GM19438 (cell line): ENCODE results near the gene PVRIG.
"Not testable (repeated sequence)": the region's sequence is repeated elsewhere in the genome, so short reads cannot be mapped to it uniquely, and the experiment has no call there.

Experiments used
- ATAC-seq: cut with Tn5 transposase; IDR thresholded peaks from one replicate; pipeline ENCODE4 v1.9.1; 2021; ENCODE audit warnings: low read depth; ENCODE audit not compliant: unreplicated experiment

Gene PVRIG

DNA sequence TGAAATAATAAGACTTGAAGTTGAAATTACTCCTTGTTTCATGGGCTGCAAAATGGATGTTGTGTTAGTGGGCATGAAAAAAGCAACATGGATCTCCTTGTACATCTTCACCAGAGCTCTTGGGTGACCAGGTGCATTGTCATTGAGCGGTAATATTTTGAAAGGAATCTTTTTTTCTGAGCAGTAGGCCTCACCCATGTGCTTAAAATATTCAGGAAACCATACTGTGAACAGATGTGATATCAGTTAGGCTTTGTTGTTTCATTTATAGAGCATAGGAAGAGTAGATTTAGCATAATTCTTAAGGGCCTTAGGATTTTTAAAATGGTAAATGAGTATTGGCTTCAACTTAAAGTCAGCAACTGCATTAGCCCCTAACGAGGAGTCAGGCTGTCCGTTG is 26.8 kb upstream of the PVRIG start:
- no peak for ATAC-seq

DNA sequence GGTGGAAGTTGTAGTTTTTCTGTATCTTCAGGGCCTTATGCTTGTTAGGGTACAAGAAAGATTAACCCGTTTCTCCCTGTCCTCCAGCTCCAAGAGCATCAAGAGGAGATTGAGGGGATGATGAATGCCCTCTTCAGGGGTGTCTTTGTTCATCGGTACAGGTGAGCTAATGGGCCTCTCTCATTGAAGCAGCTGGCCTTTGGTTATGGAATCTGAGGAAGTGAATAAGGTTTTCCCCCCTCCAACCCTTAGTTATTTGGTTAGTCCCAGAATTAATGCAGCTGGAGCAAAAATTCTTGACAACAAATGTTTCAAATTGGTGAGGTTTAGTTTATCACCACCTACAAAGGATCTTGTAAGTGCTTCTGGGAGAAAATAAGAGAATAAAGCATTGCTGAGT is 24.5 kb upstream of the PVRIG start:
- ATAC-seq: no peak

DNA sequence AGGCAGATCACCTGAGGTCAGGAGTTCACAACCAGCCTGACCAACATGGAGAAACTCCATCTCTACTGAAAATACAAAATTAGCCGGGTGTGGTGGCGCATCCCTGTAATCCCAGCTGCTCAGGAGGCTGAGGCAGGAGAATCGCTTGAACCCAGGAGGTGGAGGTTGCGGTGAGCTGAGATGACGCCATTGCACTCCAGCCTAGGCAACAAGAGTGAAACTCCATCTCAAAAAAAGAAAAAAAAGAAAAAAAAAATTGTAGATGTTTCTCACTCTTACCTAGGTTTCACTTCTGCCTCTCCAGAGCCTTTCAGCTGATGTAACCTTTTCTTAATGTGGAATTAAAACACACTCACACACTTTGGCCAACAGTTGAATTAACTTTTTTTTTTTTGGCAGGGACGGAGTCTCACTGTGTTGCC is 23.8 kb upstream of the PVRIG start:
- not testable (repeated sequence) for ATAC-seq

DNA sequence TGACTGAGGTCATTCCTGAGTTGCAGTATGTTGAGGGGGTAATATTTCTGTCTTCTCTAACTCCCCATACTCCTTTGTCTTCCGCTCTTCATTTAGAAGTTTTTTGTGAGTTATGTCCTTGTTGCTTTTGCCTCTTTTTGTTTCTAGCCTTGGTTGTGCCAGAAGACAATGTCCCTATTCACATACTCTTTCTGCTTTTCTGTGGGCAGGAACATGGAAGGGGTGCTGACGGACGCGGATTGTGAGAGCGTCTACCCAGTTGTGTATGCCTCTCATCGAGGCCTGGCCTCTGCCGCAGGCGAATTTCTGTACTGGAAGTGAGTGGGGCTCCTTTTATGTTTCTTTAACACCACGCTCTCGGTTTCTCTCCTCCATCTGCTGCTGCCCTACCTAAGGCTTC is 21.5 kb upstream of the PVRIG start:
- ATAC-seq: no peak

DNA sequence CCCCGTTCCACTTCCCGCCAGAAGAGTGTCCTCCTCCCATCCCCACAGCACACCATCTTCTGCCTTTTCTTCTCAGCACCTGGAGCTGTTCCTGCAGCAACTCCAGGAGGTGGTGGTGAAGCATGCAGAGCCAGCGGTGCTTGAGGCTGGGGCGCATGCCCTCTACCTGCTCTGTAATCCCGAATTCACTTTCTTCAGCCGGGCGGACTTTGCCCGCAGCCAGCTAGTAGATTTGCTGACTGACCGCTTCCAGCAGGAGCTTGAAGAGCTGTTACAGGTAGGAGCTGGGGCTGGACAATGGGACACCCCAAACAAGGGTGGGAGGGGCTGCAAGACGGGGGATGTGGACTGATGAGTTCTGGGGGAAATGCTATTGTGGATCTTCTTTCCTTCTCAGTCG is 19.1 kb upstream of the PVRIG start:
- ATAC-seq: no peak

DNA sequence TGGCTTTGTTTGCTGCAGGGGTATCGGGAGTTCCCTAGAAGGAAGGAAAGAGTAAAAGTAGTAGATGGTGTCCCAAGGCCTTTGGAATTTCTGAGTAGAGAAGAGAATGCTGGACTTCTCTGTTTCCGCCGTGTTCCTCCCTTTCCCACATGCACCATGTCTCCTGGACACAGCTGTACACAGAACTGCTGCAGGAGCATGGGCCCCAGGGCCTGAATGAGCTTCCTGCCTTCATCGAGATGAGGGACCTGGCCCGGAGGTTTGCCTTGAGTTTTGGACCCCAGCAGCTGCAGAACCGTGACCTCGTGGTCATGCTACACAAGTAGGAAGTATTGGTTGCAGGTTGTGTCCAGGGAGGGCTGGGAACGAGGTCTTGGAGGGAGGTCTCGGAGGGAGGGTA is 15.3 kb upstream of the PVRIG start:
- no peak for ATAC-seq

DNA sequence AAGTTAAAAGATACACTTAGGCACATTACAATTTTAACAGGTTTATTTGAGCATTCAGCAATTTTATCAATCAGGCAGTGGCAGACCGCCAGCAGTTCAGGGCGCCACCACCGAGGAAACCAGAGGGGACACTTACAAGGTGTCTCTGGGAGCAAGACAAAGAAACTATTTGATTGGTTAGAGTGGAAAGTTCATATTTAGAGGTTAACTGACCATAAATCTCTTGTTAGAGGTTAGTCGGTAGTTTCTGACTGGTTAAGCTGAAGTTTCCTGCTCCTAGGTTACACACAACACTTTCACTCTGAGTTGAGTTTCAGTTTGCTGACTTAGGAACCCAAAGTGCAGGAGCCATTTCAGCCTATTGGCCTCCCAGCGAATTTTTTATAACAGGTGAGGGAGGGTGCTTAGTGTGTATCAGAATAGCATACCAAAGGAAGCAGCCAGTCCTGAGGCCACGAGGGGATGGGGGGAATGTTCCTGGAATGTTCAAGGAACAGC is 10.8 kb upstream of the PVRIG start:
- ATAC-seq: peak; percentile 72

DNA sequence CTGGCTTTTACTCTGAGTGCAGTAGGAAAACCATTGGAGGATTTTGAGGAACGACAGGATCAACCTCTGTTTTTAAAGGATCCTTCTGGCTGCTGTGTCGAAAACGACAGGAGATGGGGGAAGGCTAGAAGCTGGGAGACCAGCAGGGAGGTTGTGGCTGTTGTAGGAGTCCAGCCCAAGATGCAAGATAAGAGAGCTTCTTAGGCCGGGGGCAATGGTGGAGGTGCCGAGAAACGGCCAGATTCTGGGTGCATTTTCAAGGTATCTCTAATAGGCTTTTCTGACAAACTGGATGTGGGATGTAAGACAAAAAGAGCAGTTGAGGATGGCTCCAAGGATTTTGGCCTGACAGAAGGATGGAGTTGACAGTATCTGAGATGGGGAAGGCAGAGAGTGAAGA is 10.3 kb upstream of the PVRIG start:
- ATAC-seq: no peak

DNA sequence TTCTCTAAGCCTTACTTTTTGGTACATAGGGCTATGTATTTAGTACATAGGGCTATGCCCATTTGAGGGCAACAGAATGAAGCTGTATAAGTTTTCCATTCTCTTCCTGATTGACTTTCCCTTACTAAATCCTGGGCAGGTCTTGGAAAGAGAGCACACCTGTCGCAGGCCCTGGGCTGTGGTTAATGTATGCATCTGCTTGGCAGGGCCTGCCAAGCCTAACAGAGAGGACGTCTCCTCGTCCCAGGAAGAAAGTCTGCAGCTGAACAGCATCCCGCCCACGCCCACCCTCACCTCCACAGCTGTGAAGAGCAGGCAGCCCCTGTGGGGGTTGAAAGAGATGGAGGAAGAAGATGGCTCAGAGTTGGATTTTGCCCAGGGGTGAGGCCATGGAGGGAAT is 8.9 kb upstream of the PVRIG start:
- ATAC-seq: no peak

DNA sequence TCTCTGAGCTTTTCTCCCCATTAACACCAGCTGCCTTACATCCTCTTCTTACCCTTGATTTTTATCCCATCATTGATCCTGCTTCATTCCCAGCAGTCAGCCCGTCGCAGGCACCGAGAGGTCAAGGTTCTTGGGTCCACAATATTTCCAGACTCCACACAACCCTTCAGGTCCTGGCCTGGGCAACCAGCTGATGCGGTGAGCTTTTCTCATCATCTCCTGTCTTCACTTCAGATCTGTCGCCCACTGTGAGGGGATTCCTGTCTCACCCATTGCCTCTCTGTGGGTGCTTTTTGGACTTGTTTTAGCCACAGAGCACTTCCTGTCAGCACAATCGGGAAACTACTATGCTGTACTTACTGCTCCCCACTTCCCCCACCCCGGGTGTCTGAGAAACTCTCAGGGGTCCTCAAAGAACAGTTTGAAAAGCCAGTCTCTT is 8.4 kb upstream of the PVRIG start:
- ATAC-seq: no peak

DNA sequence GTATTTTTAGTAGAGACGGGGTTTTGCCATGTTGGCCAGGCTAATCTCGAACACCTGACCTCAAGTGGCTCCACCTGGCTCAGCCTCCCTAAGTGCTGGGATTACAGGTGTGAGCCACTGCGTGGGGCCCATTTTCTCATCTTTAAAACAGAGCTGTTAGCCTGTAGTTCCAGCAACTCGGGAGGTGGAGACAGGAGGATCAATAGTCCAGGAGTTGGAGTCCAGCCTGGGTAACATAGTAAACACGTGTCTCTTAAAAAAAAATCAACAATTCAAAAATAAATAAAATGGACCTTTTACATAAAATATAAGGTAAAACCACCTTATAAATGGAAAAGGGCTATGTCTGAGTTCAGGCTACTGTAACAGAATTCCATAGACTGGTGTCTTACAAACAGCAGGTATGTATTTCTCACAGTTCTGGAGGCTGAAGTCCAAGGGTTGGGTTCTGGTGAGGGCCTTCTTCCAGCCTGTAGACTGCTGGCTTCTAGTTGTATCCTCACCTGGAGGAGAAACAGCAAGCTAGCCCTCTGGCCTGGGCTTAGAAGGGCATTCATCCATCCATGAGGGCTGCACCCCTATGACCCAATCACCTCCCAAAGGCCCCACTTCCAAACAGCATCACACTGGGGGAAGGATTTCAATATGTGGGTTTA is 7.0 kb upstream of the PVRIG start:
- ATAC-seq: no peak

DNA sequence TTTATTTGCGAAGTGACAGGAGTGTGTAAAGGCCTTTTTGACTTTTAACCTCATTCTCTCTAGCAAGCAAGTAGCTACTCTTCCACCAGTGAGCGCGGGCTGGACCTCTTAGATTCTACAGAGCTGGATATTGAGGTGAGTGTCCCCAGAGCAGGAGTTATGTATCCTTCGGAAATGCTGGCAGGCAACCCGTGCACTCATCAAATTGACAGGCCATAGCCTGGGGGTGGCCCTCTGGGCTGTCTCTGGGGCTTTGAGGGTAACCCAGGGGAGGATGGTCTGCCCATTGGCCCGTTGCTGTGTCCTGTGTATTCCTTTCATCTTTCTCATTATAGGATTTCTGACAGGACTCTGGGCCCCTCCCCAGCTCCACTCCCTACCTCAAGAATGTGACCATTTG is 6.1 kb upstream of the PVRIG start:
- ATAC-seq: no peak

DNA sequence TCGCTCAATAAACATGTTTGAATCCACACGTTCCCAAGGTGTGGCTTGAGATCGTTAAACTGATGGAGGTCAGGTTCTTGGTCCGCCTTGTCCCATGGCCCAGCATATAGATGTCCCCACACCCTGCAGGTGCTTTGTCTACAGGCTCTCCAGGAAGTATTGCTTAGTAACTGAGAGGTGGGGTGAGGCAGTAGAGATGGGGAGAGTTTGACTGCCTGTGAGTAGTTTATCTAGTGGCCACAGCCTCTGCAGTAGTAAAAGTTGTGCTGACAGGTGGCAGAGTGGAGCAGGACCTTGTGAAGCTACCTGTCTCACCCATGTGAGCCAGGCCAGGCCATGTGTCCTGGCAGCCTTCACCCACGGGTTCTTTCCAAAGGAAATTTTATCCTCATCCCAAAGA is 5.4 kb upstream of the PVRIG start:
- not testable (repeated sequence) for ATAC-seq

DNA sequence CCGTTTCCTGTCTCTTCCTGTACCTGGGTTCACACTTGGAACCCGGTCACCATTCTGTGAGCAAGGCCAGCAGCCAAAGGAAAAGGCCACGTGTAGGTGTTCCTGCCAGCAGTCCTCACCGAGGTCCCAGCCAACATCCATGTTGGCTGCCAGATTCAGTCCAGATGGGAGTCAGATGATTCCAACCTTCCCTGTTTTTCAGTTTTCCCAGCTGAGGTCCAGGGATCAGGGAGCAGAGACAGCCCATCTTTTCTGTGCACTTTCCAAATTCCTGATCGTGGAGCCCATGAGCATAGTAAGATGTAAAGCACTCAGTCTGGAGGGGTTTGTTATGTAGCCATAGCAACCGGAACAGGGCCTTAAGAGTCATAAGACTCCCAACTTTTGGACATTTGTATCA is 3.9 kb upstream of the PVRIG start:
- ATAC-seq: no peak

DNA sequence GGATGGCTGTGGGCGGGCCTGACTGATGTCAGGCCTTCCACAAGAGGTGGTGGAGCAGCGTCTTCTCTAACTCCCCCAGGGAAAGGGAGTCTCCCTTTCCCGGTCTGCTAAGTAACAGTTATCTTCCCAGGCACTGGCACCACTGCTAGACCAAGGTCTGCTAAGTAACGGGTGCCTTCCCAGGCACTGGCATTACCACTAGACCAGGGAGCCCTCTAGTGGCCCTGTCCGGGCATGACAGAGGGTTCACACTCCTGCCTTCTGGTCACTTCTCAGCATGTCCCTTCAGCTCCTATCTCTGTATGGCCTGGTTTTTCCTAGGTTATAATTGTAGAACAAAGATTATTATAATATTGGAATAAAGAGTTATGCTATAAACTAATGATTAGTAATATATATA is 1.8 kb upstream of the PVRIG start:
- ATAC-seq: not testable (repeated sequence)

DNA sequence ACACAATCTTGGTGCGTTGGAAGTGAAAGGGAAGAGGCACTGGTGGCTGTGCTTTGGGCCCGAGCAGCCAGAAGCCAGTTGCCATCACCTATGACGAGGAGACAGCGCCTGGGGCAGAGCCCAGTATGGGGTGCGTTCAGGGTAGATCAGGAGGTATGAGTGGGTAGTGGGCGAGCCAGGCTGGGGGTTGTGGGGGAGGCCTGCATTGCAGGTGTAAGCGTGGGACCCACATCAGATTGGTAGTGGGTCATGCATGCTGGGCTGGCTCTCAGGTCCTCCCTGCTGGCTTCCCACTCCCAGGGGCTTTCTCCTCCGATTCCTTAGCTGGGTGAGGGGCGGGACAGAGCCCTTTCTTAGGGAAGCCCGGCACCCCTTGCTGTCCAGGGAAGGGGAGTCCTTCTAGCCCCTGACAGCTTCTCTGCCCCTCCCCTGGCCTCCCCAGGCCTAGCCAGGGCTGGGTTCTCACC is 445 bp upstream of the PVRIG start:
- ATAC-seq: no peak

DNA sequence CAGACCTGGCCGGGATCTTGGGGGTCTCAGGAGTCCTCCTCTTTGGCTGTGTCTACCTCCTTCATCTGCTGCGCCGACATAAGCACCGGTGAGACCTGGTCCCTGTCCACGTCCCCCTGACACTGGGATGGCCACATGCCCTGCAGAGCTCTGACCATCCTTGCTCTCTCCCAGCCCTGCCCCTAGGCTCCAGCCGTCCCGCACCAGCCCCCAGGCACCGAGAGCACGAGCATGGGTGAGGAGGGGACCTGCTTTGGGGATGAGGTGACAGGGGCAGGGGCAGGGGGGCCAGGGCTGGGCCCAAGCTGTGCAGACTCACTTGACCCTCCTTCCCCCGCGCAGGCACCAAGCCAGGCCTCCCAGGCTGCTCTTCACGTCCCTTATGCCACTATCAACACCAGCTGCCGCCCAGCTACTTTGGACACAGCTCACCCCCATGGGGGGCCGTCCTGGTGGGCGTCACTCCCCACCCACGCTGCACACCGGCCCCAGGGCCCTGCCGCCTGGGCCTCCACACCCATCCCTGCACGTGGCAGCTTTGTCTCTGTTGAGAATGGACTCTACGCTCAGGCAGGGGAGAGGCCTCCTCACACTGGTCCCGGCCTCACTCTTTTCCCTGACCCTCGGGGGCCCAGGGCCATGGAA is 959 bp downstream of the PVRIG start:
- ATAC-seq: no peak

DNA sequence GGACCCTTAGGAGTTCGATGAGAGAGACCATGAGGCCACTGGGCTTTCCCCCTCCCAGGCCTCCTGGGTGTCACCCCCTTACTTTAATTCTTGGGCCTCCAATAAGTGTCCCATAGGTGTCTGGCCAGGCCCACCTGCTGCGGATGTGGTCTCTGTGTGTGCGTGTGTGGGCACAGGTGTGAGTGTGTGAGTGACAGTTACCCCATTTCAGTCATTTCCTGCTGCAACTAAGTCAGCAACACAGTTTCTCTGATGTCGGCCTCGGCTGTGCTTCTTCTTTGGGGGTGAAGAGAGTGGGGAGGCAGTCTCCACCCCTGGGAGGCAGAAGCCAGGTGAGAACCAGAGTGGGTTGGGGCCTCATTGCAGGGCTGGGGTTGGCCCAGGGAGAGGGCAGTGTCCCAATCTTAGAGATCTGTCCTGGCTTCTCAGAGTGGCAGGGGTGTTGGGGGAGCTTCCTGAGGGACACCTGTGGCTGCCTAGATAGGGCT is 1.5 kb downstream of the PVRIG start:
- peak; percentile 44 for ATAC-seq

DNA sequence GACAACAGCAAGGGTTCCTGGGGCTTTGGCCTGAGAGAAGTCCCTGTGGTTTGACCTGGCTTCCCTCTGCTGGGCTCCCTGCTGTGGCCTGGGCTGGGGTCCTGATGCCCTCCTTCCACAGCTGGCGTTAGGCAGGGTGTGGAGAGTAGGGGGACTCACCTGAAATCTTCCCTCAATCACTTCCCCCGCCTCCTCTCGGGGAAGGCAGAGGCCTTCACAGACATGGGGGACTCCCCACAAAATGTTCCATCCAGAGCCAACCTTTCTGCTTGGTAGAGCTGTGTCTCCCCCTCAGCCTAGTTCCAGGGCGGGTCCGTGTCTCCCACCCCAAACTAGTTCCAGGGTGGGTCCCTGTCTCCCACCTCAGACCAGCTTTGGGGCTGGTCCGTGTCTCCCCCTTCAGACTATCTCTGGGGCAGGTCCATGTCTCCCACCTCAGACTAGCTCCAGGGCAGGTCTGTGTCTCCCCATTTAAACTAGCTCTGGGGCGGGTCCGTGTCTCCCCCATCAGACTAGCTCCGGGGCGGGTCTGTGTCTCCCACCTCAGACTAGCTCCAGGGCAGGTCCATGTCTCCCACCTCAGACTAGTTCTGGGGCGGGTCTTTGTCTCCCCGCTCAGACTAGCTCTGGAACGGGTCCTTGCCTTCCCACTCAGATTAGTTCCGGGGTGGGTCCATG is 2.2 kb downstream of the PVRIG start:
- no peak for ATAC-seq

DNA sequence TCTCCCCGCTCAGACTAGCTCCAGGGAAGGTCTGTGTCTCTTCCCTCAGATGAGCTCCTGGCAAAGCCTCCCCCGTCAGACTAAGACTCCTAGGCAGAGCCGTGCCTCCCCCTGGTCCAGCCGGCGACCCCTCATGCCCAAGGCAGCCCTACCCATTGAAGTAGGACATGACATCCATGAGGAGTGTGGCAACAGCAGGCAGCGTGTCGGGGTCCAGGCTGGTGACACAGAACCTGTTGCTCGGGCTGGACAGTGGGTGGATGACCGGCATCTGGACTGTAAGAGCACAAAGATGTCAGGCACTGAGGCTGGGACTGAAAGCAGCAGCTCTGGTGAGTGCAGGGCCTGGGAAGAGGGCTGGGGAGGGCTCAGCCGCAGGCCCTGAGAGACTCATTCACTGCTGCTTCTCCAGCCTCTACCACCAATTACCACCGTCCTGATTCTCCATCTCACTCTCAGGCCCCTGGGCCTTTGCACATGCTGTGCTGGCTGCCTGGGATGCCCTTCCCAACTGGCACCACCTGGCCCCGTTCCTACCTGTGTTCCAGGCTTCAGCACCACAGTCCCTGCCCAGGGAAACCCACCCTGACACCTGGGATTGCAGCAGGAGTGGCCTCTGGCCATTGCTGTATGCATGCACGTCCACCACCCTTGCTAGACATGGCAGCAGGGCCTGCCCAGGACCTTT is 2.8 kb downstream of the PVRIG start:
- ATAC-seq: no peak

DNA sequence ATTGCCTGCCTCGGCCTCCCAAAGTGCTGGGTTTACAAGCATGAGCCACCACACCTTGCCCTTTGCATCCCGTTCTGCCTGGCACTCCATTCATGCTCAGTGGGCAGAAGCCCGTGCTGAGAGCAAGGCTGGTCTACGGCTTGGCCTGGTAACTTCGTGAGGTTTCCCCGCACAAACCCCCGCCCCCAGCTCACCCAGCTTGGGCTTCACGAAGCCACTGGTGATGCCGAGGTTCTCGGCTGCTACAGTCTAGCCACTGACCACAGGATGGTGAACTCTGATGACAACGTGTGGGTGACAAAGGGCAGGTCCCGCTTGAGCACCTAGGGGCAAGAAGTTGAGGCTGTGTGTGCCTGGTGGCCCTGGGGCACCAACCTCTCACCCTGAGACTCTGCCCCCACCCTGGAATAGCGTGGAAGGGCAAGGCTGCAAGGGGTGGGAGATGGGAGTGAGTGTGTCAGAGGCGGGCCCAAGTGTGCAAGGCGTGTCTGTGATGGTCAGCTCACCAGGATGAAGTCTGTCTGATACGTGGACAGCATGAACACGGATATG is 3.7 kb downstream of the PVRIG start:
- not testable (repeated sequence) for ATAC-seq
